ENCODE measurements around the gene DLL4.

- TF ChIP-seq EZH2phosphoT487 (IDR thresholded peaks at IDR 0.05; ENCODE audit: insufficient read depth, low read depth), result no peak
- no peak for TF ChIP-seq EZH2 (IDR thresholded peaks at IDR 0.05; ENCODE audit: insufficient read depth, poor library complexity, severe bottlenecking)
Measured at GRCh38 chr15:40934457-40934856, 5.3 kb downstream of the DLL4 start.

Data from GM23248 (cell line).